ENCODE results near the gene SPTBN5.
"Not testable (repeated sequence)": the region's sequence is repeated elsewhere in the genome, so short reads cannot be mapped to it uniquely, and the experiment has no call there.

Gene SPTBN5

DNA sequence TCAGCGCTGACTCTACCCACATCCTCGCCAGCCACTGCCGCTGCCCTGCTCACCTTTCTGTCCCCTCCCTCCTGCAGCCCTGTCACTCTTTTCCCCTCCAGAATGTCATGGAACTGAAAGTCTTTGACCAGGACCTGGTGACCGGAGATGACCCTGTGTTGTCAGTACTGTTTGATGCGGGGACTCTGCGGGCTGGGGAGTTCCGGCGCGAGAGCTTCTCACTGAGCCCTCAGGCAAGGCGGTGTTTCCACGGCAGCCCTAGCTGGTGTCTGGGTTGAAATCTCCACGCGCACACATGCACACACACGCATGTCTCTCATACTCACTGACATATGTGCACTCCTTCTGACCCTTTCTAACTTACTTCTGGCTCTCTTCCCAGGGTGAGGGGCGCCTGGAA is 53.2 kb downstream of the SPTBN5 start:
- DNase-seq: no peak

GRCh38 chr15:41839781-41840491 is 53.9 kb downstream of the SPTBN5 start:
- no peak for DNase-seq

GRCh38 chr15:41838400-41838897 is 55.4 kb downstream of the SPTBN5 start, which contains the start of gene PLA2G4B:
Gene PLA2G4B (plus strand): TSS chr15:41838847. CDS start chr15:41838914, 67 bp downstream.
- DNase-seq: no peak

DNA sequence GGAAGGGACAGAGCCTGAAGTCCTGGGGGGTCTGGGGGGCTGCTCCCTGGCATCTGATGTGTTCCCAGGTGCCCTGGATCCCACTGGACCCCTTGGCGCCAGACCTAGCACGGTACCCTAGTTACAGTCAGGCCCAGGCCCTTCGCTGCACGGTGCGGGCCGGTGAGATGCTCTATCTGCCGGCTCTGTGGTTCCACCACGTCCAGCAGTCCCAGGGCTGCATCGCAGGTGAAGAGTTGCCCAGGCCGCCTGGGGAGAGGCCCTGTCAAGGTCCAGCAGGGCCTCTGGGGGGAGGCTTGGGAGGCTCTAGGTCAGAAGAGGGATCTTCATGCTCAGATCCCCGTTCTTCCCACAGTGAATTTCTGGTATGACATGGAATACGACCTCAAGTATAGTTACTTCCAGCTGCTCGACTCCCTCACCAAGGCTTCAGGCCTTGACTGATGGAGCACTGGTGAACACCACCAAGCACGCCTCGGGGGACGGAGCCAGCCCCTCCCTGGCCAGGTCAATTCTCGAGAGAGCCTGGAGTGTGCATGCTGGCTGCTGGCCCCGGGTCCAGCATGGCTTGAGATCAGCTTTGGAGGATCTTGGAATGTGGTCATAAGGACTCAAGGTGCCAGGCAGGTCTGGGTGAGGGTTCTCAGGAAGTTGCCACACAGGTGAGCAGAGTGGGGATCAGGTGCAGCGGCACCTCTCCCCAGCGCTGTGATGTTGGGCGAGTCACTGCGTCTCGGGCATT is 57.0 kb downstream of the SPTBN5 start:
- DNase-seq: no peak

DNA sequence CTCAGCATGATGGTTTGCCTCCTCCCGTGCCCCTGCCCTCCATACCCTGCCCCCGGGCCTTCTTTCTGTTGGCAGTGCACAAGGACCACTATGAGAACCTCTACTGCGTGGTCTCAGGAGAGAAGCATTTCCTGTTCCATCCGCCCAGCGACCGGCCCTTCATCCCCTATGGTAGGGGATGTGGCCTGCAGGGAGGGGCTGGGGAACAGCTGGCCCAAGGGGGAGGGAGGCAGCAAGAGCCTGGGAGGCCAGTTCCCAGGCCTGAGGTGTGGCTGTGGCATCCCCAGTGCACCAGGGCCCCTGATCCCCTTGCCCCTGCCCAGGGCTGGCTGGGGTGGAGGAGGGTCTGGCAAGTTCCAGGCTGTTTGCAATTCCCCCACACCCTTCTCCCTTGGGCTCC is 57.8 kb downstream of the SPTBN5 start:
- DNase-seq: no peak

- no peak for DNase-seq
Observed at GRCh38 chr15:41834096-41834495, 59.8 kb downstream of the SPTBN5 start.

DNA sequence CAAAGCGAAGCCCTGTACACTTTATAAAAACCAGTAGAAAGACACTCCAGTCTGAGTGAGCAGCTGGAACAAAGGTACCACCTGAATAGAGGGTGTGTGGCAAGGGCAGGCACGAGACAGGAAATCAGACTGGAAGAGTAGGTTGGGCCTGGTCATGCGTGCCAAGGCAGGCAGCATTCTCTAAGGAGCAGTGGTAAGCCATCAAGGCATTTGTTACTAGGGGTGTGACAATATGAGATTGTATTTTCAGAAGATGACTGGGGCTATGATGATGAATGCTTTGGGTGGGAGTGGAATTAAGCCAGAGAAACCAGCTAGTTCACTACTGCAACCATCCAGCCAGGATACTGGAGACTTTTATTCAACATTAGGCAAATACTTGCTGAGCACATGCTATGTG is 61.0 kb downstream of the SPTBN5 start:
- DNase-seq: no peak

DNA sequence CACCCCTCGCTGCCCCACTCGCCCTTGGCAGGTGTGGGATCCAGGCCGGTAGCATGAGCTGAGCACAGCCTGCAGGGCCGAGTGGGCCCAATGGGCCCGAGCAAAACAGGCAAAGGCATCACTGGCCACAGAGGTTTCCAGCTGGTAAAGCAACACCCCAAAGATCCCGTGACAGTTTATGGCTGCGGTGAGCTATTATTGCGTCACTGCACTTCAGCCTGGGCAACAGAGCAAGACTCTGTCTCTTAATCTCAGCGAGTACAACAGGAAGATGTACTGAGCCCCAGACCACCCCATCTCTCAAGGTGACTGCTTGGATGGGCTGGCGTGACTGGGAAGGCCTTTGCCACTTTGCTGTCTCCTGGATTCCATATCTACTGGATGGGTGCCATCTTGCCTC is 61.6 kb downstream of the SPTBN5 start:
- no peak for DNase-seq

- not testable (repeated sequence) for DNase-seq
Observed at GRCh38 chr15:41831291-41831690, 62.6 kb downstream of the SPTBN5 start.

GRCh38 chr15:41829959-41830646 is 63.8 kb downstream of the SPTBN5 start:
- DNase-seq: no peak

DNA sequence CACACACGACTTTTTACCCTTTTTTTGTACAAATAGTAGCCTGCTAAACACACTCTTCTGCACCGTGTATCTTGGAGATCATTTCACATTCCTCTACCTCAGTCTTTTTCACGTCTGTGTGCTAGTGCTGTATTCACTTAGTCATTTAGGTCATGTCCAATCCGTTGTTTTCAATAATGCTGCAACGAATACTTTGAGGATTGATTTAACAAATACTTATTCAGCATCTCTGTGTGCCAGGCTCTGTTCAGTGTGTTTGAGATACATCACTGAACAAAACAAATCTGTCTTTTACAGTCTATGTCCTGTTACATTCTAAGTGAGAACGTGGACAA is 65.1 kb downstream of the SPTBN5 start:
- DNase-seq: no peak

DNA sequence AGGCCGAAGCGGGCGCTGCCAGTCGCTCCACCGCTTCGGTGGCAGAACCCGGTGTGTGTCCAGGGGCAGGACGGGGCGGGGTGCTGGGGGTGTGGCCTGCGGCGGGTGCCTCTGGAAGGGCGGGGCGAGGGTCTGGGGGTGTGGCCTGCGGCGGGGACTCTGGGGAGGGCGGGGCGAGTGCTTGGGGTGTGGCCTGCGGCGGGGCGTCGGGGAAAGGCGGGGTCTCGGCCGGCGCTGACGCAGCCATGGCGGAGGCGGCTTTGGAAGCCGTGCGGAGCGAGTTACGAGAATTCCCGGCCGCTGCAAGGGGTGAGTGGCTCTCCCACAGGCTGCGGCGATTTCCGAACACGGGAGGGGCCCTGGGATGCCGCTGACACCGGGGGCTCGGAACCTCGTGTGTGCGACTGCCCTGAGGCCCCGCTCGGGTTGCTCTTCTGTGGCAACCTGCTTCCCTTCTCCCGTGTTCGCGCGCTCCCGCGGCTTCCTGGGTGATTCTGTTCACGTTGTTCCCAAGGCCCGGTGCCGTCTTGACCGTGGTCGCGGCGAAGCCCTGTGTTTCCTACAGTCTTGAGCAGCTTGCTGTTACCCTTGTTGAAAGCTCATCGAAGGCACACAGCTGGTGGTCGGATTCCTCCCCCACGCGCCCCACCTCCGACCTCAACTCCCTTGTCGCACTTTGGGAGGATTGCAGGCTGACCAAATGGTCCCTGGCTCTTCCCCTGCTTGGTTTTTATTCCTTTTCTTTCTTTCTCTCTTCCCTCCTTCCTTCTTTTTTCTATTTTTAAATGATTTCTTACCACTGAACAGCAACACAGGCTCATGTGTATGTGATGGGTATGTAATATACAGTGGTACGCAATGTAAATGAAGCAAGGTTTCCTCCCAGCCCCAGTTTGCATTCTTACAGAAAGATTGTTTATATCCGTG is 65.7 kb downstream of the SPTBN5 start, which contains the start of gene JMJD7:
Gene JMJD7, plus strand, starts transcription at position 213 of the 927 bp plus-strand sequence. Its CDS starts 33 bp downstream, at position 246.
- DNase-seq: peak; percentile 88

GRCh38 chr15:41827290-41827879 is 66.5 kb downstream of the SPTBN5 start:
- DNase-seq: no peak

- DNase-seq: no peak
Observed at GRCh38 chr15:41825572-41826535, 68.0 kb downstream of the SPTBN5 start.

GRCh38 chr15:41825145-41825544 is 68.7 kb downstream of the SPTBN5 start:
- DNase-seq: no peak

GRCh38 chr15:41824062-41824745 is 69.6 kb downstream of the SPTBN5 start:
- DNase-seq: no peak

- no peak for DNase-seq
Observed at GRCh38 chr15:41823502-41823901, 70.4 kb downstream of the SPTBN5 start.

DNA sequence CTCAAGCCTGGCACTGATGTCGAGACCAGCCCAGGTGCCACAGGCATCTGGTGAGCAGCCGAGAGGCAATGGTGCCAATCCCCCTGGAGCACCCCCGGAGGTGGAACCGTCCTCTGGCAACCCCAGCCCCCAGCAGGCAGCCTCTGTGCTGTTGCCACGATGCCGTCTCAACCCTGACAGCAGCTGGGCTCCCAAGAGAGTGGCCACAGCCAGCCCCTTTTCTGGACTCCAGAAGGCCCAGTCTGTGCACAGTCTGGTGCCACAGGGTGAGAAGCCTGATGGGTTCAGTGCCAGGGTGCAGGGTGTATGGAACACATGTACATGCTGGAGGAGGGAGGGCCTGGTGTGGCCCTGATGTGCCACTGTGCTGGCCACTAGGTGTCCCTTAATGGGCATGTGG is 70.9 kb downstream of the SPTBN5 start:
- DNase-seq: no peak

DNA sequence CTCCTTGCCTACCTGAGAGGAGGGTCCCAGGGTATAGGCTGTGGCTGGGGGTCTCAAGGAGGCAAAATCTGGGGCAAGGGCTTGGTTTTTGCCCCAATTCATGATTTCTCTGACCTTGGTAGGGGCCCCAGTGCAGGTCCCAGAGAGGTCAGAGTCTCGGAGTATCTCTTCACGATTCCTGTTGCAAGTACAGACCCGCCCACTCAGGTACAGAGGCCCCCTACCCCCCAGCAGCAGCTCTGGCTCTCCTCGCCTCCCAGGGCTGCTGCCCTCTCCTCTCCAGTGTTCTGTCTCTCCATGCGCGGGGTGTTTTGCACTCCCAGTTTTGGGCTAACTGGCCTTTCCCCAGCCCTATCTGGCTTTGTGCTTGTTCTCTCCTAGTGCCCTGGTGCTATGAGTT is 71.4 kb downstream of the SPTBN5 start:
- no peak for DNase-seq

GRCh38 chr15:41821831-41822230 is 72.0 kb downstream of the SPTBN5 start:
- no peak for DNase-seq

Data from OCI-M1 (cell line).